ENCODE results near the gene NKX2-3. TPM values are rescaled to one million over a fixed set of nuclear protein-coding genes. Genes with fewer than 3 reads are reported as not detected.

NKX2-3 gene
- total RNA-seq, 2 donors from 2014 or later = not detected

DNA sequence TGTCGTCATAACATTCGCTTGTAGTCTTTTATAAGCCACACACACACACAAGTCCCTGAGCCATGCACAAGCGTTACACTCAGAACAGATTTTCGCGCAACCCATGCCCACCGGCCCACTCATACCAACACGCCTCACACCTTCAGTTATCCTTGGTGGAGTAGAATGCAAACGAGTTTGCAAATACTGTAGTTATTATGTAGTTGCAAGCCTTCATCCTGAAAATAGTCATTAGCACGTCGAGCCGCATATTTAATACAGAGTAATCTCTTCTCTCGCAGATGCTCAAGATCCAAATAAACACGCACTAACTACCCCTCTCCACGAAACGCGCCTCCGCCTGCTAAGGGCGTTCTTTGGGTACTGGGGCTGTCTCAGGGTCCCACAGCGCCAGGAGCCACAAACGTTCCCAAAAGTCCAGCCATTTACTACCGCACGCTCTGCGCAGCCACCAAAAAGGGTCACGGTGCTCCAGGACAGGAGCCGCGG is 1.8 kb downstream of the NKX2-3 start:
- Histone ChIP-seq H3K27me3 (replicated peaks; ENCODE audit: insufficient read depth) (peaks cover 90% of the 10 kb centered on the region), H3K4me3 (no peak overlapping the region), H3K4me1 (replicated peaks) (peaks cover 10% of the 10 kb centered on the region), H3K36me3 (no peaks in the 10 kb centered on the region), H3K9me3 (no peaks in the 10 kb centered on the region), H3K27ac (no peak overlapping the region)
- intact Hi-C loops (cut with DNase I) = no loop called here
- DNase-seq (ENCODE audit: low spot score) = no peak
- WGBS = 14% methylated on average over 26 of the region's 26 CpGs
- TF ChIP-seq POLR2A (IDR thresholded peaks at IDR 0.05) = no peak

DNA sequence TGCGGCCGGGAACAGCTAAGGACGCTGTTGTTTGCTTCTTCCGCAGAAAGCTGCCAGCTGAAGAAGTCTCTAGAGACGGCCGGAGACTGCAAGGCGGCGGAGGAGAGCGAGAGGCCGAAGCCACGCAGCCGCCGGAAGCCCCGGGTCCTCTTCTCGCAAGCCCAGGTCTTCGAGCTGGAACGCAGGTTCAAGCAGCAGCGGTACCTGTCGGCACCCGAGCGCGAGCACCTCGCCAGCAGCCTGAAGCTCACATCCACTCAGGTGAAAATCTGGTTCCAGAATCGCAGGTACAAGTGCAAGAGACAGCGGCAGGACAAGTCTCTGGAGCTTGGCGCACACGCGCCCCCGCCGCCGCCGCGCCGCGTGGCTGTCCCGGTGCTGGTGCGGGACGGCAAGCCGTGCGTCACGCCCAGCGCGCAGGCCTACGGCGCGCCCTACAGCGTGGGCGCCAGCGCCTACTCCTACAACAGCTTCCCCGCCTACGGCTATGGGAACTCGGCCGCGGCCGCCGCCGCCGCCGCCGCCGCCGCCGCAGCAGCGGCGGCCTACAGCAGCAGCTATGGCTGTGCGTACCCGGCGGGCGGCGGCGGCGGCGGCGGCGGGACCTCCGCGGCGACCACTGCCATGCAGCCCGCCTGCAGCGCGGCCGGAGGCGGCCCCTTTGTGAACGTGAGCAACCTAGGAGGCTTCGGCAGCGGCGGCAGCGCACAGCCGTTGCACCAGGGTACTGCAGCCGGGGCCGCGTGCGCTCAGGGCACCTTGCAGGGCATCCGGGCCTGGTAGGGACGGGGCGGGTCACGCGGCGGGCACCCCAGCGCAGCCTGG is 2.4 kb downstream of the NKX2-3 start:
- Histone ChIP-seq H3K36me3 (no peaks in the 10 kb centered on the region), H3K9me3 (no peaks in the 10 kb centered on the region), H3K27ac (no peak overlapping the region), H3K4me1 (replicated peaks) (peaks cover 10% of the 10 kb centered on the region), H3K4me3 (peak overlapping the region in 1 of 2 donors; percentile 21), H3K27me3 (replicated peaks; ENCODE audit: insufficient read depth) (peaks cover 91% of the 10 kb centered on the region)
- intact Hi-C loops (cut with DNase I) = no loop called here
- no peak for TF ChIP-seq POLR2A (IDR thresholded peaks at IDR 0.05)
- TF ChIP-seq, protein P1, sequence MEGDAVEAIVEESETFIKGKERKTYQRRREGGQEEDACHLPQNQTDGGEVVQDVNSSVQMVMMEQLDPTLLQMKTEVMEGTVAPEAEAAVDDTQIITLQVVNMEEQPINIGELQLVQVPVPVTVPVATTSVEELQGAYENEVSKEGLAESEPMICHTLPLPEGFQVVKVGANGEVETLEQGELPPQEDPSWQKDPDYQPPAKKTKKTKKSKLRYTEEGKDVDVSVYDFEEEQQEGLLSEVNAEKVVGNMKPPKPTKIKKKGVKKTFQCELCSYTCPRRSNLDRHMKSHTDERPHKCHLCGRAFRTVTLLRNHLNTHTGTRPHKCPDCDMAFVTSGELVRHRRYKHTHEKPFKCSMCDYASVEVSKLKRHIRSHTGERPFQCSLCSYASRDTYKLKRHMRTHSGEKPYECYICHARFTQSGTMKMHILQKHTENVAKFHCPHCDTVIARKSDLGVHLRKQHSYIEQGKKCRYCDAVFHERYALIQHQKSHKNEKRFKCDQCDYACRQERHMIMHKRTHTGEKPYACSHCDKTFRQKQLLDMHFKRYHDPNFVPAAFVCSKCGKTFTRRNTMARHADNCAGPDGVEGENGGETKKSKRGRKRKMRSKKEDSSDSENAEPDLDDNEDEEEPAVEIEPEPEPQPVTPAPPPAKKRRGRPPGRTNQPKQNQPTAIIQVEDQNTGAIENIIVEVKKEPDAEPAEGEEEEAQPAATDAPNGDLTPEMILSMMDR (IDR thresholded peaks at IDR 0.05) = no peak
- whole genome bisulfite sequencing = 1% methylated on average over 57 of the region's 100 CpGs
- no peak for DNase-seq (ENCODE audit: low spot score)

DNA sequence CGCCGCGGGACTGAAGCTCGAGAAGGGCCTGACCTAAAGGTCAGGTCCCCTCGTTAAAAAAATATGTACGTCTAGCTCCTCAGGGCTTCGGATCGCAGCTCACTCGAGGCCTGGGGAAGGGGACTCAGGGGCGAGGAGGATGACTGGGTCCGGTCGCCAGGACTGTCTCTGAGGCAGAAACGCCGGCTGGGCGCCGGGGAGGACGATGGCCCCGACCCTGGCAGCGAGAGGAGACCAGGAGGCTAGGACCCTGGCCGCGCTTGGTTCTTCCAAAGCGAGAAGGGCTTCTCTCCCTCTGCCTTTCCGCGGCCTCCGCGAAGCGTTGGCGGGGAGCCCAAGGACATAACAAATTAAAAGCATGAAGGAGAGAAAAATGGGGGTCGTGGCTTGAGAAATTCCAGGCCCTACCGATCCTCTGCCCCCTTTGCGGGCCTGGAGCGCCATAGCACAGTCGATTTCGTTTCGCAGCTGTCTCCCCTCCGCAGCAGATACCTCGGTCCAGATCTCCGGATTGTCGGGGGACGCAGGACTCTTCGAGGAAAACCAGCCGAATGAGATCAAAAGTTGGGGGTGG is 3.1 kb downstream of the NKX2-3 start:
- H3K4me1 ChIP-seq (replicated peaks) = peaks cover 10% of the 10 kb centered on the region
- peaks cover 91% of the 10 kb centered on the region for H3K27me3 ChIP-seq (replicated peaks; ENCODE audit: insufficient read depth)
- H3K27ac ChIP-seq = no peak overlapping the region
- H3K9me3 ChIP-seq = no peaks in the 10 kb centered on the region
- DNase-seq (ENCODE audit: low spot score) = no peak
- H3K4me3 ChIP-seq = no peak overlapping the region
- H3K36me3 ChIP-seq = no peaks in the 10 kb centered on the region
- 11% methylated on average over 42 of the region's 42 CpGs for WGBS
- TF ChIP-seq, protein P1 (IDR thresholded peaks at IDR 0.05) = no peak
- no peak for TF ChIP-seq POLR2AphosphoS5 (IDR thresholded peaks at IDR 0.05)
- TF ChIP-seq POLR2A (IDR thresholded peaks at IDR 0.05) = no peak
- intact Hi-C loops (cut with DNase I) = no loop called here

DNA sequence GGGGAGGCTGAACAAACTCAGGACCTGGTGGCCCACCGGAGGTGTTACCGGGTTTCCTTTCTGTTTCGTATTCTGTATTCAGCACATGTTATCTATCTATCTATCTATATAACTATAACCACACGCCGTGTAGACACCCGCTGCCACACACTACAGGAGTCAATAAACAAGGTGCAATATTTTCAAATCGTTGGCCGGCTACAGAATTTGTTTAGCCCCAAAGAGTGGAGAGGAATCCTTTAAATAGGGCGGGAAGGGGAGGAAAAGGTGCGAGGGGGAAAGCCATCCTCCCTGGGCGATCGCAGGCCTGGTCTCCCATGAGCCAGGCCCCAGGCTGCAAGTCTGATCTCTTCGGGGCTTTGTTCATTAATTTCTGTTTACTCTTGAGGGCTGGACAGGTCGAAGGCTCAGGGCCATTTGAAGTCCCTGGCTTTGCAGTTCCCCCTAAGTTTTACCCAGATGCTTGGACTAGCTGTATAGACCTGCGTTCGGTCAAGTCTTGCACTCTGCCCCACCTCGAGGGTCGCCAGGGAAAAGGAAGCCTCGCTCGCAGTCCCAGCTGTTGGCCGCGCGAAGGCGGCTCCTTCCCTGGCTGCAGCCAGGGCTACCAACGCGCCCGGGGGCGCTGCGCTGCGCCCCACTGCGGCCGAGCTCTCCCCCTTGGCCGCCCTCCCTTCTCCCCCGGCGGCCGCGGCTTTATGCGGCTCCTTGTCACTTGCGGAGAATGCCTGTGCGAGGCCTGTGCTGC is 3.8 kb downstream of the NKX2-3 start:
- 14% methylated on average over 33 of the region's 40 CpGs for WGBS
- no peaks in the 10 kb centered on the region for H3K9me3 ChIP-seq
- H3K4me3 ChIP-seq = no peak overlapping the region
- H3K36me3 ChIP-seq = no peaks in the 10 kb centered on the region
- TF ChIP-seq, protein P1 (IDR thresholded peaks at IDR 0.05) = no peak
- no peak for TF ChIP-seq POLR2A (IDR thresholded peaks at IDR 0.05)
- no peak for TF ChIP-seq POLR2AphosphoS5 (IDR thresholded peaks at IDR 0.05)
- DNase-seq (ENCODE audit: low spot score) = no peak
- H3K27me3 ChIP-seq (replicated peaks; ENCODE audit: insufficient read depth) = peaks cover 87% of the 10 kb centered on the region
- H3K27ac ChIP-seq = no peak overlapping the region
- peaks cover 10% of the 10 kb centered on the region for H3K4me1 ChIP-seq (replicated peaks)
- intact Hi-C loops (cut with DNase I) = no loop called here

All from prostate gland (tissue), 2 donors.